BJ (cell line): ENCODE results near the gene UBE3C. TPM values are rescaled to one million over a fixed set of nuclear protein-coding genes. Genes with fewer than 3 reads are reported as not detected.

Source experiments
- CTCF ChIA-PET: fragments of 350-600 bp; formaldehyde crosslinking; extraction: SDS; loops from one replicate; lab custom pipeline; 2021; ENCODE audit warnings: antibody characterized with exemption, inconsistent platforms; lab: Yijun Ruan, JAX
- POLR2A ChIA-PET: fragments of 300-600 bp; sonication (Branson Sonifier 250); formaldehyde crosslinking; extraction: SDS; loops from one replicate; lab custom pipeline; 2021; ENCODE audit warnings: antibody characterized with exemption; lab: Charles Lee
- DNase-seq: peaks from one replicate; pipeline ENCODE4 v3.0.0-alpha.2; 2011; ENCODE audit warnings: low read depth
- H3K27me3 ChIP-seq: 2 replicates; pipeline ENCODE4 v1.6.0; 2011; ENCODE audit warnings: low read length; ENCODE audit not compliant: control insufficient read depth, insufficient read depth
- H3K36me3 ChIP-seq: 2 replicates; pipeline ENCODE4 v1.5.1; 2011; ENCODE audit warnings: low read length; ENCODE audit not compliant: control insufficient read depth, insufficient read depth
- H3K4me3 ChIP-seq: 2 replicates; pipeline ENCODE4 v1.5.1; 2011; ENCODE audit warnings: low read depth, mild to moderate bottlenecking, control low read depth, low read length
- polyA plus RNA-seq: library from polyadenylated mRNA; depleted of rRNA; stranded (reverse); fragments of >200 nt; gene quantifications from 2 replicates; pipeline ENCODE4 v1.2.3, GENCODE V29; 2011
- TF ChIP-seq, protein P1 (sequence below): IDR thresholded peaks from 2 replicates; pipeline ENCODE4 v1.5.1; 2011; ENCODE audit warnings: low read depth, mild to moderate bottlenecking, control low read depth, inconsistent platforms, low read length, moderate library complexity; ENCODE audit not compliant: insufficient read depth

The UBE3C gene
- polyA plus RNA-seq, 1 experiment: 50.0 TPM

DNA sequence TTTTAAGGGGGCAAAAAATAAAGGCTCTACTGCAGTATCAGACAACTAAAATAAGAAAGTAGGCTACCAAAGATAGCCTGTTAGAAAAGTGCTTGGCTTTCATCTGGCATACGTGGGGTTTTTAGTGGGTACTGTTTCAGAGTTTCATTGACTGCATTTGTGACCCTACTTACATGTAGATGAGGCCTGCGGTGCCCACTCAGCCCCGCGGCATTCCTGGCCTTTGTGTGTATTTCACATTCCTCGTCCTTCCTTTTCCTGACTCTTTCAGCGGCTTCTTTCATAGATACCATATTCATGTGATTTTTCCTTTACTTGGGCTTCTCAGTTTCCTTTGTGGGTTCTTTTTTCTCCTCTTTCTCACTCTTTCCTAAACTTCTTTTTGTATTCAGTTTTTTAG lies 50.7 kb downstream of the UBE3C start:
- ChIA-PET CTCF (interaction anchor here (1.1 kb wide), 1 partner anchor 17 kb away, joined by 3 read pairs; no protein-coding TSS in a partner anchor), POLR2A (no interaction called here)
- peaks cover 11% of the 10 kb centered on the region for H3K36me3 ChIP-seq
- no peak for DNase-seq
- H3K4me3 ChIP-seq: no peak overlapping the region
- TF ChIP-seq, protein P1, sequence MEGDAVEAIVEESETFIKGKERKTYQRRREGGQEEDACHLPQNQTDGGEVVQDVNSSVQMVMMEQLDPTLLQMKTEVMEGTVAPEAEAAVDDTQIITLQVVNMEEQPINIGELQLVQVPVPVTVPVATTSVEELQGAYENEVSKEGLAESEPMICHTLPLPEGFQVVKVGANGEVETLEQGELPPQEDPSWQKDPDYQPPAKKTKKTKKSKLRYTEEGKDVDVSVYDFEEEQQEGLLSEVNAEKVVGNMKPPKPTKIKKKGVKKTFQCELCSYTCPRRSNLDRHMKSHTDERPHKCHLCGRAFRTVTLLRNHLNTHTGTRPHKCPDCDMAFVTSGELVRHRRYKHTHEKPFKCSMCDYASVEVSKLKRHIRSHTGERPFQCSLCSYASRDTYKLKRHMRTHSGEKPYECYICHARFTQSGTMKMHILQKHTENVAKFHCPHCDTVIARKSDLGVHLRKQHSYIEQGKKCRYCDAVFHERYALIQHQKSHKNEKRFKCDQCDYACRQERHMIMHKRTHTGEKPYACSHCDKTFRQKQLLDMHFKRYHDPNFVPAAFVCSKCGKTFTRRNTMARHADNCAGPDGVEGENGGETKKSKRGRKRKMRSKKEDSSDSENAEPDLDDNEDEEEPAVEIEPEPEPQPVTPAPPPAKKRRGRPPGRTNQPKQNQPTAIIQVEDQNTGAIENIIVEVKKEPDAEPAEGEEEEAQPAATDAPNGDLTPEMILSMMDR: no peak
- H3K27me3 ChIP-seq: no peaks in the 10 kb centered on the region

DNA sequence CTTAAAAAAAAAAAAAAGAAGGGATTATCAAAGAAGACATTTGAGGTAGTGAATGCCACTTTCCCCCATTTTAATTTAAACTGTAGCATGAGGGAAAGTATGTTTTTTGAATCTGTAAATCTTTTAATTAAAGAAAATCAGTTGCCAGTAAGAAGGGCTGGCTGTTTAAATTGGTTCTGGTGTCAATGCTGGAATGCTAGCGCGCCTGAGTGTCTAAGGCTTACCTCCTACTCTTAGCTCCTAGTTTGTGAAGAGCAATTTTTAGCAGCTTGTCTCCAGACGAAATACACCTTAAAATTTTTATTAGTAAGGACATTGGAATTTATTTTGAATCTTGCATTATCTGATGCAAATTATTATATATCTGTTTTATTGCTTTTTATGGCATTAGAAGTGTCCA lies 54.1 kb downstream of the UBE3C start:
- TF ChIP-seq, protein P1: no peak
- Histone ChIP-seq H3K4me3 (no peak overlapping the region), H3K36me3 (peaks cover 10% of the 10 kb centered on the region), H3K27me3 (no peaks in the 10 kb centered on the region)
- DNase-seq: no peak
- ChIA-PET CTCF (no interaction called here), POLR2A (no interaction called here)

DNA sequence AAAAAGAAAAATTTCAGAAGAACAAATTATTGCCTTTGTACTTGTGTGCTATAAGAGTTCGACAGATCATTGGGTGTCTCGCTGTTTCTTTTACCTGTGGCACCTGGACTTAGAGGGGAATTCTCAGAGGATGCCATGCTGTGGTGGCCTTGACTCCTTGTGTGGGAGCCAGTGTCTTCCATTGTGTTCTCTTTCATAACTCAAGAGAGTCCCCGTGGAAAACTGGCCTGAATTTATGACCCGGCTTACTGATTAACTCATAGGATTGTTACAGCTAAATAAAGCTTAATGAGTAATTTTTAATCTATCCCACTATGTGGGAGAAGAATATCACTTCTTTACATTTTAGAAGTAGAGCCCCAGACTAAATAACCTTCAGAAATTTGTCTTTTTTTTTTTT lies 54.5 kb downstream of the UBE3C start:
- Histone ChIP-seq H3K36me3 (peaks cover 12% of the 10 kb centered on the region), H3K4me3 (no peak overlapping the region), H3K27me3 (no peaks in the 10 kb centered on the region)
- TF ChIP-seq, protein P1: no peak
- no peak for DNase-seq
- POLR2A ChIA-PET: no interaction called here
- CTCF ChIA-PET: no interaction called here

DNA sequence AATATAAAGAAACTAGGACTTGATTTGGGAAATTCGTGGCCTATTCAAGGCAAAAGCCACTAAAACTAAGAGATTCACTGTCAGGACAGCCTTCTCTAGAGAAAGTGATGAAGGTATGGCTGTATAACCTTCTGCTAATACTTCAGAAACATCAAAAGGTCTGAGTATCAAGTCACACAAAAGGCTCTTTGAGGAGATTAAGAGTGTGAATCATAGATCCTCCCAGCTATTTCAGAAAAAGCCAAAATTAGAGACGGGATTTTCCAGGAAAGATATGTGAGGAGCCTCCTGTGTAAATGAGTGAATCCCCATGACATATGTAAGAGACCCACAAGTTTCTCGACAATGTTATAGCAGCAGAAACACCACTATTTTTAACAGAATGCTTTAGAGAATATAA lies 56.2 kb downstream of the UBE3C start:
- Histone ChIP-seq H3K27me3 (no peaks in the 10 kb centered on the region), H3K36me3 (peaks cover 9% of the 10 kb centered on the region), H3K4me3 (no peak overlapping the region)
- CTCF ChIA-PET: interaction anchor here (0.8 to 1.0 kb wide), 2 partner anchors 28 to 247 kb away, joined by 3 read pairs; no protein-coding TSS in a partner anchor
- DNase-seq: no peak
- TF ChIP-seq, protein P1: no peak
- POLR2A ChIA-PET: no interaction called here

DNA sequence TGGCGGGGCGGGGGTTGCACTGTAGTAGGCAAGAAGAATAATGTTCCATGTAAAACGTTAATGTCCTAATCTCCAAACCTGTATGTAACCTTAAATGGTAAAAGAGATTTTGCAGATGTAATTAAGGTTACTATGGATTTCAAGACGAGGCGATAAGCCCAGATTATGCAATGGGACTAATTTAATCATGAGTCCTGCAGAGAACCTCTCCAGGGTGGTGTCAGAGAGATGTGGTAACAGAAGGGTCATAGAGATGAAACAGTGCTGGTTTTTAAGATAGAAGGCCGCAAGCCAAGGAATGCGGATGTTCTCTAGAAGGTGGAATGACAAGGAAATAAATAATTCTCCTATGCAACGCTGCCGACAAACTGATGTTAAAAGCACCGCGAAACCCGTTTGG lies 57.1 kb downstream of the UBE3C start:
- CTCF ChIA-PET: interaction anchor here (0.8 to 1.0 kb wide), 3 partner anchors 16 to 248 kb away, joined by 3 read pairs; no protein-coding TSS in a partner anchor
- TF ChIP-seq, protein P1: no peak
- no peak for DNase-seq

More for the DNA sequence above, 57.1 kb downstream of the UBE3C start:
- no peak overlapping the region for H3K4me3 ChIP-seq
- peaks cover 7% of the 10 kb centered on the region for H3K36me3 ChIP-seq
- no peaks in the 10 kb centered on the region for H3K27me3 ChIP-seq
- POLR2A ChIA-PET: no interaction called here
